MCF 10A (cell line): ENCODE measurements around the gene CHRNA3. TPM values are rescaled to one million over a fixed set of nuclear protein-coding genes. Genes with fewer than 3 reads are reported as not detected.

Source experiments
- BruUV-seq: library from RNA; stranded (reverse); fragments of 400-500 nt; replicated peaks from 2 replicates; lab custom pipeline; 2021; lab: Mats Ljungman, UMichigan
- CTCF ChIA-PET: fragments of 300-600 bp; sonication (Branson Sonifier 250); formaldehyde crosslinking; extraction: SDS; loops from one replicate; lab custom pipeline; 2021; ENCODE audit warnings: antibody characterized with exemption, inconsistent platforms; lab: Yijun Ruan, JAX
- POLR2A ChIA-PET: fragments of 300-600, 350-650 bp; sonication (Branson Sonifier 250); formaldehyde crosslinking; extraction: SDS; loops from one replicate; lab custom pipeline; 2020; ENCODE audit warnings: antibody characterized with exemption, inconsistent platforms; lab: Yijun Ruan, JAX
- DNase-seq: peaks from one replicate; pipeline ENCODE4 v3.0.0-alpha.2; 2018; ENCODE audit not compliant: unreplicated experiment
- H3K27ac Mint-ChIP-seq: one replicate; pipeline ENCODE4 v1.8.0; 2022; ENCODE audit warnings: mild to moderate bottlenecking, low read depth, mixed read lengths; ENCODE audit not compliant: unreplicated experiment
- H3K27me3 Mint-ChIP-seq: one replicate; pipeline ENCODE4 v1.8.0; 2022; ENCODE audit warnings: mixed read lengths; ENCODE audit not compliant: insufficient read depth, unreplicated experiment
- H3K36me3 Mint-ChIP-seq: one replicate; pipeline ENCODE4 v1.8.0; 2022; ENCODE audit warnings: mild to moderate bottlenecking, moderate library complexity, mixed read lengths; ENCODE audit not compliant: insufficient read depth, unreplicated experiment
- H3K4me1 Mint-ChIP-seq: one replicate; pipeline ENCODE4 v1.8.0; 2022; ENCODE audit warnings: mixed read lengths; ENCODE audit not compliant: insufficient read depth, unreplicated experiment
- H3K4me3 Mint-ChIP-seq: one replicate; pipeline ENCODE4 v1.8.0; 2022; ENCODE audit warnings: mild to moderate bottlenecking, moderate library complexity, mixed read lengths; ENCODE audit not compliant: unreplicated experiment
- H3K9me3 Mint-ChIP-seq: one replicate; pipeline ENCODE4 v1.8.0; 2022; ENCODE audit warnings: mixed read lengths; ENCODE audit not compliant: unreplicated experiment
- CTCF ChIP-seq: fragments of 200-600 bp; IDR thresholded peaks from one replicate; pipeline ENCODE4 v1.8.0; 2022; ENCODE audit warnings: antibody characterized with exemption, mild to moderate bottlenecking; ENCODE audit not compliant: unreplicated experiment
- intact Hi-C: fragments of 100-400 bp; cut with micrococcal nuclease; formaldehyde crosslinking; loops from 2 replicates; pipeline ENCODE4 v1.14.1; 2022
- total RNA-seq: library from RNA; stranded (reverse); gene quantifications from 2 replicates; pipeline ENCODE4 v1.2.3, GENCODE V29; 2022

The CHRNA3 gene
- total RNA-seq, 1 experiment from 2014 or later: not detected

- no peak overlapping the region for H3K27ac Mint-ChIP-seq
- H3K36me3 Mint-ChIP-seq: no peaks in the 10 kb centered on the region
- BruUV-seq: no TSS peak
- H3K27me3 Mint-ChIP-seq: peaks cover 50% of the 10 kb centered on the region
- peaks cover 6% of the 10 kb centered on the region for H3K9me3 Mint-ChIP-seq
- no peak for TF ChIP-seq CTCF
- ChIA-PET CTCF (interaction anchor here (0.7 to 0.8 kb wide), 2 partner anchors 17 to 143 kb away, joined by 3 to 5 read pairs; no protein-coding TSS in a partner anchor), POLR2A (no interaction called here)
- no peaks in the 10 kb centered on the region for H3K4me1 Mint-ChIP-seq
- DNase-seq: no peak
- H3K4me3 Mint-ChIP-seq: no peak overlapping the region
- intact Hi-C loops: no loop called here
Measured at GRCh38 chr15:78605201-78605600, 15.6 kb downstream of the CHRNA3 start.

- no peak for TF ChIP-seq CTCF
- intact Hi-C loops: no loop called here
- BruUV-seq: no TSS peak
- Mint-ChIP-seq H3K9me3 (peaks cover 6% of the 10 kb centered on the region), H3K27ac (no peak overlapping the region), H3K36me3 (no peaks in the 10 kb centered on the region), H3K4me1 (no peaks in the 10 kb centered on the region), H3K4me3 (no peak overlapping the region), H3K27me3 (peaks cover 42% of the 10 kb centered on the region)
- DNase-seq: no peak
- ChIA-PET POLR2A (interaction anchor here (1.1 kb wide), 1 partner anchor 65 kb away, joined by 5 read pairs; the partner anchor contains the start of gene PSMA4), CTCF (interaction anchor here (0.8 kb wide), 1 partner anchor 142 kb away, joined by 3 read pairs; no protein-coding TSS in a partner anchor)
Measured at GRCh38 chr15:78604420-78604819, 16.4 kb downstream of the CHRNA3 start.

- no peaks in the 10 kb centered on the region for H3K4me1 Mint-ChIP-seq
- ChIA-PET POLR2A (no interaction called here), CTCF (interaction anchor here (0.6 to 0.8 kb wide), 2 partner anchors 134 to 205 kb away, joined by 3 read pairs; no protein-coding TSS in a partner anchor)
- peaks cover under 1% of the 10 kb centered on the region for H3K9me3 Mint-ChIP-seq
- H3K4me3 Mint-ChIP-seq: no peak overlapping the region
- H3K27me3 Mint-ChIP-seq: peaks cover 32% of the 10 kb centered on the region
- no peak for DNase-seq
- no peaks in the 10 kb centered on the region for H3K36me3 Mint-ChIP-seq
- TF ChIP-seq CTCF: no peak
- no TSS peak for BruUV-seq
- H3K27ac Mint-ChIP-seq: no peak overlapping the region
- intact Hi-C loops: no loop called here
Measured at GRCh38 chr15:78603467-78603866, 17.3 kb downstream of the CHRNA3 start.

GRCh38 chr15:78599189-78599588 lies 21.6 kb downstream of the CHRNA3 start:
- ChIA-PET CTCF (interaction anchor here (0.6 to 0.7 kb wide), 2 partner anchors 30 to 466 kb away, joined by 3 read pairs; no protein-coding TSS in a partner anchor), POLR2A (interaction anchor here (0.6 kb wide), 1 partner anchor 126 kb away, joined by 3 read pairs; no protein-coding TSS in a partner anchor)
- Mint-ChIP-seq H3K27me3 (peaks cover 3% of the 10 kb centered on the region), H3K27ac (no peak overlapping the region), H3K4me3 (no peak overlapping the region), H3K4me1 (no peaks in the 10 kb centered on the region), H3K9me3 (no peaks in the 10 kb centered on the region), H3K36me3 (no peaks in the 10 kb centered on the region)
- peak; percentile 4 for DNase-seq
- no peak for TF ChIP-seq CTCF
- no TSS peak for BruUV-seq
- intact Hi-C loops: no loop called here
